IPS-18c (cell line): ENCODE results near the gene HMGCR.
A peak's percentile ranks its signal among the peaks of the same experiment; 100 is the strongest.

Experiments used
- H3K4me3 ChIP-seq: 2 replicates; pipeline ENCODE4 v1.7.0; 2013; ENCODE audit warnings: low read depth, mild to moderate bottlenecking, low read length, moderate library complexity; ENCODE audit not compliant: insufficient read depth
- H3K9me3 ChIP-seq: one replicate; pipeline ENCODE4 v1.6.1; 2013; ENCODE audit warnings: mild to moderate bottlenecking, low read length, moderate library complexity; ENCODE audit not compliant: control insufficient read depth, insufficient read depth

The HMGCR gene

GRCh38 chr5:75335952-75336614, 937 bp upstream of the HMGCR start:
- no peaks in the 10 kb centered on the region for H3K9me3 ChIP-seq
- peak overlapping the region; percentile 66 for H3K4me3 ChIP-seq

GRCh38 chr5:75337366-75338021, 474 bp downstream of the HMGCR start:
- H3K4me3 ChIP-seq, result peak overlapping the region; percentile 86
- no peaks in the 10 kb centered on the region for H3K9me3 ChIP-seq

- Histone ChIP-seq H3K4me3 (peak overlapping the region; percentile 86), H3K9me3 (no peaks in the 10 kb centered on the region)
Measured at GRCh38 chr5:75338408-75338807, 1.4 kb downstream of the HMGCR start.

- Histone ChIP-seq H3K4me3 (no peak overlapping the region), H3K9me3 (no peaks in the 10 kb centered on the region)
Measured at GRCh38 chr5:75340714-75341478, 3.9 kb downstream of the HMGCR start.

GRCh38 chr5:75341934-75342333, 4.9 kb downstream of the HMGCR start:
- no peaks in the 10 kb centered on the region for H3K9me3 ChIP-seq
- H3K4me3 ChIP-seq, result no peak overlapping the region

GRCh38 chr5:75342836-75343235, 5.8 kb downstream of the HMGCR start:
- no peaks in the 10 kb centered on the region for H3K9me3 ChIP-seq

GRCh38 chr5:75348241-75348640, 11.2 kb downstream of the HMGCR start:
- Histone ChIP-seq H3K4me3 (no peak overlapping the region), H3K9me3 (no peaks in the 10 kb centered on the region)

More at GRCh38 chr5:75342836-75343235, 5.8 kb downstream of the HMGCR start:
- H3K4me3 ChIP-seq, result no peak overlapping the region

- Histone ChIP-seq H3K4me3 (no peak overlapping the region), H3K9me3 (no peaks in the 10 kb centered on the region)
Measured at GRCh38 chr5:75349663-75350062, 12.6 kb downstream of the HMGCR start.

GRCh38 chr5:75351139-75351926, 14.3 kb downstream of the HMGCR start:
- Histone ChIP-seq H3K9me3 (no peaks in the 10 kb centered on the region), H3K4me3 (no peak overlapping the region)

GRCh38 chr5:75355236-75355635, 18.2 kb downstream of the HMGCR start:
- Histone ChIP-seq H3K9me3 (no peaks in the 10 kb centered on the region), H3K4me3 (no peak overlapping the region)

GRCh38 chr5:75356719-75357118, 19.7 kb downstream of the HMGCR start:
- H3K9me3 ChIP-seq, result no peaks in the 10 kb centered on the region
- no peak overlapping the region for H3K4me3 ChIP-seq

- Histone ChIP-seq H3K9me3 (no peaks in the 10 kb centered on the region), H3K4me3 (no peak overlapping the region)
Measured at GRCh38 chr5:75358117-75358516, 21.1 kb downstream of the HMGCR start.

GRCh38 chr5:75361310-75361709, 24.3 kb downstream of the HMGCR start:
- H3K4me3 ChIP-seq, result no peak overlapping the region
- H3K9me3 ChIP-seq, result no peaks in the 10 kb centered on the region

- no peaks in the 10 kb centered on the region for H3K9me3 ChIP-seq
- no peak overlapping the region for H3K4me3 ChIP-seq
Measured at GRCh38 chr5:75362474-75362975, 25.5 kb downstream of the HMGCR start.

- H3K9me3 ChIP-seq, result no peaks in the 10 kb centered on the region
Measured at GRCh38 chr5:75363111-75363510, 26.1 kb downstream of the HMGCR start.

GRCh38 chr5:75363726-75364495, 26.9 kb downstream of the HMGCR start:
- Histone ChIP-seq H3K4me3 (no peak overlapping the region), H3K9me3 (no peaks in the 10 kb centered on the region)

More at GRCh38 chr5:75363111-75363510, 26.1 kb downstream of the HMGCR start:
- no peak overlapping the region for H3K4me3 ChIP-seq
